ENCODE measurements around the gene SYTL3. TPM values are rescaled to one million over a fixed set of nuclear protein-coding genes. Genes with fewer than 3 reads are reported as not detected.

Gene SYTL3
- polyA plus RNA-seq, 1 of the 3 experiments (the other 2 are of a cell fraction) = 2.3 TPM

DNA sequence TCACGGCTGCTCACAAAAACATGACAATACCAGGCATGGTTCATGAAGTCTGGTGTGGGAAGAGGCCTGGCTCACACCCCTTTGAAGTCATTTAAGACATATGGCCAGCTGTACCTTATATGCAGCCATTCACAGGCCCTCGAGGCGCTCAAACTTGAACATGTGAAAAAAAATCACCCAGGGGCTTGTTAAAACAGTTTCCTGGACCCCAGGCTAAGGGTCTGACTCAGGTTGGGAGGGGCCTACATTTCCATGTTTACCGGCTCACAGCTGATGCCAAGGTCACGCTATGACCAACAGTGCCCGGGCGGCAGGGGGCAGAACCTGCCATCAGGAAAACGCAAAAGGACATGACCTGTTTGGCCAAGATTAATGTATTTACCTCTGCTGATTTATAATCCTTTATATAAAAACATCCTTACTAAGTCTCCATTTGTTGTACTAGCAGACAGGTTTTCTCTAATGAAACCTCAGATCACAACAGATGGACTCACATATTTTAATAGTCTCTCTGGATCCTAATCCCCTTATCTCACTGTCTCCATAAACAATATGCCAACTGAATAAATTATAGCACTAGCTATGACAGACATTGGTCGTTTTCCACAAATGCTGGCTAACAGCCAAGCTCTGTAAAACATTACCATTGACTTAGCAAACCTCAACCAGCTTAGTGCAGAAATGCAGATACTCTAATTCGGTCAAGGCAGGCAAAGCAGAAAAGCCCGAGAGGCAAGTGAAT lies 149.4 kb downstream of the SYTL3 start:
- Histone ChIP-seq H3K4me2 (peak overlapping the region; percentile 44; the same call in 1 of the 2 replicates), H3K9me3 (no peaks in the 10 kb centered on the region), H3K9ac (no peak overlapping the region), H3F3A (replicated peaks; ENCODE audit: insufficient read depth) (peaks cover 12% of the 10 kb centered on the region), H3K79me2 (ENCODE audit: insufficient read depth) (peaks cover 97% of the 10 kb centered on the region), H3K36me3 (replicated peaks in 1 of 2; ENCODE audit: control insufficient read depth in 1 of 2, insufficient read depth in 2 of 2, low read length in 1 of 2) (no peaks in the 10 kb centered on the region), H3K4me3 (ENCODE audit: low read depth in 2 of 2, low read length in 1 of 2) (no peak overlapping the region; a peak in 1 of 4 replicates), H3K4me1 (ENCODE audit: control insufficient read depth in 1 of 2, insufficient read depth in 2 of 2, low read depth in 1 of 2, low read length in 1 of 2) (peaks cover 28 to 38% of the 10 kb centered on the region in 2 experiments; a peak in 3 of 4 replicates), H3K27me3 (ENCODE audit: insufficient read depth) (no peaks in the 10 kb centered on the region), H3K27ac (ENCODE audit: low read depth in 2 of 2, low read length in 1 of 2) (peak overlapping the region; percentile 41 to 97), H3K9me2 (no peaks in the 10 kb centered on the region), H4K20me1 (ENCODE audit: insufficient read depth) (peaks cover 35% of the 10 kb centered on the region; the same call in 1 of the 2 replicates), H2AFZ (ENCODE audit: low read depth) (no peak overlapping the region)
- peak; percentile 72 for DNase-seq
- CTCF ChIA-PET = interaction anchor here (0.6 to 2.2 kb wide), 11 partner anchors 8 to 201 kb away, joined by 3 to 7 read pairs (median 3); partner anchors contain the start of gene RSPH3
- POLR2A ChIA-PET = interaction anchor here (0.9 kb wide), 1 partner anchor 200 kb away, joined by 3 read pairs; the partner anchor contains the start of gene RSPH3
- 26% methylated on average over 11 of the region's 11 CpGs for WGBS (ENCODE audit: low lambda C conversion rate)
- no peak for TF ChIP-seq MEF2A (IDR thresholded peaks at IDR 0.05; ENCODE audit: borderline replicate concordance, low read depth)
- TF ChIP-seq, protein P1, sequence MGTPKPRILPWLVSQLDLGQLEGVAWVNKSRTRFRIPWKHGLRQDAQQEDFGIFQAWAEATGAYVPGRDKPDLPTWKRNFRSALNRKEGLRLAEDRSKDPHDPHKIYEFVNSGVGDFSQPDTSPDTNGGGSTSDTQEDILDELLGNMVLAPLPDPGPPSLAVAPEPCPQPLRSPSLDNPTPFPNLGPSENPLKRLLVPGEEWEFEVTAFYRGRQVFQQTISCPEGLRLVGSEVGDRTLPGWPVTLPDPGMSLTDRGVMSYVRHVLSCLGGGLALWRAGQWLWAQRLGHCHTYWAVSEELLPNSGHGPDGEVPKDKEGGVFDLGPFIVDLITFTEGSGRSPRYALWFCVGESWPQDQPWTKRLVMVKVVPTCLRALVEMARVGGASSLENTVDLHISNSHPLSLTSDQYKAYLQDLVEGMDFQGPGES (IDR thresholded peaks at IDR 0.05; ENCODE audit: low read depth, low read length) = no peak
- peak; percentile 4; the same call in 1 of the 2 replicates for TF ChIP-seq SMC3 (IDR thresholded peaks at IDR 0.05; ENCODE audit: low read depth, low read length)
- TF ChIP-seq POLR2AphosphoS5 (IDR thresholded peaks at IDR 0.05; ENCODE audit: low read depth, low read length) = peak; percentile 46
- TF ChIP-seq, protein P2, sequence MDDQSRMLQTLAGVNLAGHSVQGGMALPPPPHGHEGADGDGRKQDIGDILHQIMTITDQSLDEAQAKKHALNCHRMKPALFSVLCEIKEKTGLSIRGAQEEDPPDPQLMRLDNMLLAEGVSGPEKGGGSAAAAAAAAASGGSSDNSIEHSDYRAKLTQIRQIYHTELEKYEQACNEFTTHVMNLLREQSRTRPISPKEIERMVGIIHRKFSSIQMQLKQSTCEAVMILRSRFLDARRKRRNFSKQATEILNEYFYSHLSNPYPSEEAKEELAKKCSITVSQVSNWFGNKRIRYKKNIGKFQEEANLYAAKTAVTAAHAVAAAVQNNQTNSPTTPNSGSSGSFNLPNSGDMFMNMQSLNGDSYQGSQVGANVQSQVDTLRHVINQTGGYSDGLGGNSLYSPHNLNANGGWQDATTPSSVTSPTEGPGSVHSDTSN (IDR thresholded peaks at IDR 0.05) = peak; percentile 78
- no peak for TF ChIP-seq GABPA (IDR thresholded peaks at IDR 0.05; ENCODE audit: low read depth)
- TF ChIP-seq MXI1 (IDR thresholded peaks at IDR 0.05; ENCODE audit: low read depth, low read length) = peak; percentile 52
- TF ChIP-seq JUND (IDR thresholded peaks at IDR 0.05) = no peak
- TF ChIP-seq CHD2 (IDR thresholded peaks at IDR 0.05; ENCODE audit: low read length, partially characterized antibody) = peak; percentile 71
- no peak for TF ChIP-seq FOXM1 (IDR thresholded peaks at IDR 0.05; ENCODE audit: low read depth)
- TF ChIP-seq, protein P3, sequence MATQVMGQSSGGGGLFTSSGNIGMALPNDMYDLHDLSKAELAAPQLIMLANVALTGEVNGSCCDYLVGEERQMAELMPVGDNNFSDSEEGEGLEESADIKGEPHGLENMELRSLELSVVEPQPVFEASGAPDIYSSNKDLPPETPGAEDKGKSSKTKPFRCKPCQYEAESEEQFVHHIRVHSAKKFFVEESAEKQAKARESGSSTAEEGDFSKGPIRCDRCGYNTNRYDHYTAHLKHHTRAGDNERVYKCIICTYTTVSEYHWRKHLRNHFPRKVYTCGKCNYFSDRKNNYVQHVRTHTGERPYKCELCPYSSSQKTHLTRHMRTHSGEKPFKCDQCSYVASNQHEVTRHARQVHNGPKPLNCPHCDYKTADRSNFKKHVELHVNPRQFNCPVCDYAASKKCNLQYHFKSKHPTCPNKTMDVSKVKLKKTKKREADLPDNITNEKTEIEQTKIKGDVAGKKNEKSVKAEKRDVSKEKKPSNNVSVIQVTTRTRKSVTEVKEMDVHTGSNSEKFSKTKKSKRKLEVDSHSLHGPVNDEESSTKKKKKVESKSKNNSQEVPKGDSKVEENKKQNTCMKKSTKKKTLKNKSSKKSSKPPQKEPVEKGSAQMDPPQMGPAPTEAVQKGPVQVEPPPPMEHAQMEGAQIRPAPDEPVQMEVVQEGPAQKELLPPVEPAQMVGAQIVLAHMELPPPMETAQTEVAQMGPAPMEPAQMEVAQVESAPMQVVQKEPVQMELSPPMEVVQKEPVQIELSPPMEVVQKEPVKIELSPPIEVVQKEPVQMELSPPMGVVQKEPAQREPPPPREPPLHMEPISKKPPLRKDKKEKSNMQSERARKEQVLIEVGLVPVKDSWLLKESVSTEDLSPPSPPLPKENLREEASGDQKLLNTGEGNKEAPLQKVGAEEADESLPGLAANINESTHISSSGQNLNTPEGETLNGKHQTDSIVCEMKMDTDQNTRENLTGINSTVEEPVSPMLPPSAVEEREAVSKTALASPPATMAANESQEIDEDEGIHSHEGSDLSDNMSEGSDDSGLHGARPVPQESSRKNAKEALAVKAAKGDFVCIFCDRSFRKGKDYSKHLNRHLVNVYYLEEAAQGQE (IDR thresholded peaks at IDR 0.05; ENCODE audit: low read depth, low read length) = no peak
- TF ChIP-seq SIN3A (IDR thresholded peaks at IDR 0.05; ENCODE audit: borderline replicate concordance, low read depth, low read length) = 0 out of 2 replicates have a peak, but pooled peaks have one; percentile 10
- TF ChIP-seq RFX5 (IDR thresholded peaks at IDR 0.05; ENCODE audit: low read length) = no peak
- TF ChIP-seq, protein P4, sequence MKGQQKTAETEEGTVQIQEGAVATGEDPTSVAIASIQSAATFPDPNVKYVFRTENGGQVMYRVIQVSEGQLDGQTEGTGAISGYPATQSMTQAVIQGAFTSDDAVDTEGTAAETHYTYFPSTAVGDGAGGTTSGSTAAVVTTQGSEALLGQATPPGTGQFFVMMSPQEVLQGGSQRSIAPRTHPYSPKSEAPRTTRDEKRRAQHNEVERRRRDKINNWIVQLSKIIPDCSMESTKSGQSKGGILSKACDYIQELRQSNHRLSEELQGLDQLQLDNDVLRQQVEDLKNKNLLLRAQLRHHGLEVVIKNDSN (IDR thresholded peaks at IDR 0.05; ENCODE audit: borderline replicate concordance, low read depth) = no peak
- TF ChIP-seq, protein P5, sequence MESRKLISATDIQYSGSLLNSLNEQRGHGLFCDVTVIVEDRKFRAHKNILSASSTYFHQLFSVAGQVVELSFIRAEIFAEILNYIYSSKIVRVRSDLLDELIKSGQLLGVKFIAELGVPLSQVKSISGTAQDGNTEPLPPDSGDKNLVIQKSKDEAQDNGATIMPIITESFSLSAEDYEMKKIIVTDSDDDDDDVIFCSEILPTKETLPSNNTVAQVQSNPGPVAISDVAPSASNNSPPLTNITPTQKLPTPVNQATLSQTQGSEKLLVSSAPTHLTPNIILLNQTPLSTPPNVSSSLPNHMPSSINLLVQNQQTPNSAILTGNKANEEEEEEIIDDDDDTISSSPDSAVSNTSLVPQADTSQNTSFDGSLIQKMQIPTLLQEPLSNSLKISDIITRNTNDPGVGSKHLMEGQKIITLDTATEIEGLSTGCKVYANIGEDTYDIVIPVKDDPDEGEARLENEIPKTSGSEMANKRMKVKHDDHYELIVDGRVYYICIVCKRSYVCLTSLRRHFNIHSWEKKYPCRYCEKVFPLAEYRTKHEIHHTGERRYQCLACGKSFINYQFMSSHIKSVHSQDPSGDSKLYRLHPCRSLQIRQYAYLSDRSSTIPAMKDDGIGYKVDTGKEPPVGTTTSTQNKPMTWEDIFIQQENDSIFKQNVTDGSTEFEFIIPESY (IDR thresholded peaks at IDR 0.05; ENCODE audit: borderline replicate concordance, low read depth) = no peak
- TF ChIP-seq RCOR1 (IDR thresholded peaks at IDR 0.05; ENCODE audit: low read length) = peak; percentile 86
- peak; percentile 25 for TF ChIP-seq RAD21 (IDR thresholded peaks at IDR 0.05; ENCODE audit: low read length)
- no peak for TF ChIP-seq ELF1 (IDR thresholded peaks at IDR 0.05)
- no peak for TF ChIP-seq FOSL2 (IDR thresholded peaks at IDR 0.05; ENCODE audit: borderline replicate concordance, low read depth)
- TF ChIP-seq, protein P6, sequence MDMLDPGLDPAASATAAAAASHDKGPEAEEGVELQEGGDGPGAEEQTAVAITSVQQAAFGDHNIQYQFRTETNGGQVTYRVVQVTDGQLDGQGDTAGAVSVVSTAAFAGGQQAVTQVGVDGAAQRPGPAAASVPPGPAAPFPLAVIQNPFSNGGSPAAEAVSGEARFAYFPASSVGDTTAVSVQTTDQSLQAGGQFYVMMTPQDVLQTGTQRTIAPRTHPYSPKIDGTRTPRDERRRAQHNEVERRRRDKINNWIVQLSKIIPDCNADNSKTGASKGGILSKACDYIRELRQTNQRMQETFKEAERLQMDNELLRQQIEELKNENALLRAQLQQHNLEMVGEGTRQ (IDR thresholded peaks at IDR 0.05; ENCODE audit: borderline replicate concordance, low read depth, low read length) = no peak
- no peak for TF ChIP-seq YY1 (IDR thresholded peaks at IDR 0.05; ENCODE audit: low read depth)
- peak in 1 of 2 experiments; percentile 84; a peak in 2 of 4 replicates for TF ChIP-seq EP300 (IDR thresholded peaks at IDR 0.05; ENCODE audit: borderline replicate concordance in 1 of 2, low read depth in 1 of 2, low read length in 1 of 2)
- peak; percentile 17; the same call in 1 of the 2 replicates for TF ChIP-seq RXRA (IDR thresholded peaks at IDR 0.05; ENCODE audit: borderline replicate concordance, low read depth)
